Panc1 (cell line): ENCODE results near the gene DAZAP2. TPM values are rescaled to one million over a fixed set of nuclear protein-coding genes. Genes with fewer than 3 reads are reported as not detected.

Experiments
- ATAC-seq: fragments of 200-7000 bp; cut with Tn5 transposase; 2 replicates; pipeline ENCODE4 v1.9.1; 2020; ENCODE audit warnings: mild to moderate bottlenecking, moderate library complexity
- BruUV-seq: library from RNA; stranded (reverse); fragments of 400-500 nt; replicated peaks from 2 replicates; lab custom pipeline; 2021; lab: Mats Ljungman, UMichigan
- CTCF ChIA-PET: fragments of 300-600 bp; sonication (Branson Sonifier 250); formaldehyde crosslinking; loops from one replicate; lab custom pipeline; 2022; ENCODE audit warnings: antibody characterized with exemption; lab: Charles Lee
- POLR2A ChIA-PET: fragments of 300-600 bp; sonication (Branson Sonifier 250); formaldehyde crosslinking; loops from one replicate; lab custom pipeline; 2022; ENCODE audit warnings: antibody characterized with exemption; lab: Charles Lee
- DNase-seq: peaks from one replicate; pipeline ENCODE4 v3.0.0-alpha.2; 2010; ENCODE audit warnings: low read depth, low spot score
- H3K27ac ChIP-seq: 2 replicates; pipeline ENCODE4 v1.5.1; 2011; ENCODE audit warnings: mild to moderate bottlenecking, low read length, inconsistent platforms
- H3K27me3 ChIP-seq: fragments of 200-500 bp; sonication (Bioruptor generic); 2 replicates; pipeline ENCODE4 v1.6.0; 2014; ENCODE audit warnings: low read length, inconsistent platforms; ENCODE audit not compliant: control insufficient read depth, insufficient read depth
- H3K36me3 ChIP-seq: fragments of 200-500 bp; sonication (Bioruptor generic); 2 replicates; pipeline ENCODE4 v1.5.1; 2014; ENCODE audit warnings: inconsistent platforms, mild to moderate bottlenecking, low read length, moderate library complexity; ENCODE audit not compliant: control insufficient read depth, insufficient read depth
- H3K4me1 ChIP-seq: 2 replicates; pipeline ENCODE4 v1.5.1; 2011; ENCODE audit warnings: inconsistent platforms, mild to moderate bottlenecking, low read length, moderate library complexity; ENCODE audit not compliant: control insufficient read depth, insufficient read depth
- H3K4me3 ChIP-seq, 2 experiments: 2 replicates each; pipeline ENCODE4 v1.5.1; 2011 to 2012; ENCODE audit warnings: low read depth in 2 of 2, low read length in 2 of 2, mild to moderate bottlenecking in 2 of 2, inconsistent platforms in 1 of 2, moderate library complexity in 1 of 2
- H3K9me3 ChIP-seq: fragments of 200-500 bp; sonication (Bioruptor generic); 2 replicates; pipeline ENCODE4 v1.5.1; 2014; ENCODE audit warnings: low read depth, mild to moderate bottlenecking, inconsistent platforms, low read length, moderate library complexity; ENCODE audit not compliant: control insufficient read depth, insufficient read depth
- CTCF ChIP-seq: fragments of 450-650 bp; IDR thresholded peaks from 2 replicates; pipeline ENCODE4 v1.5.1; 2017; ENCODE audit warnings: mild to moderate bottlenecking
- POLR2AphosphoS5 ChIP-seq: IDR thresholded peaks from 2 replicates; pipeline ENCODE4 v1.6.1; 2012; ENCODE audit warnings: mild to moderate bottlenecking, low read depth, low read length, moderate library complexity
- REST ChIP-seq, 2 experiments: IDR thresholded peaks; 2 replicates each; pipeline ENCODE4 v1.6.1; 2011 to 2012; ENCODE audit warnings: low read depth in 2 of 2, control low read depth in 1 of 2, low read length in 1 of 2, mild to moderate bottlenecking in 1 of 2, moderate library complexity in 1 of 2; ENCODE audit not compliant: insufficient read depth in 1 of 2
- SIN3A ChIP-seq: IDR thresholded peaks from 2 replicates; pipeline ENCODE4 v1.6.1; 2012; ENCODE audit warnings: low read depth, mild to moderate bottlenecking, low read length, moderate library complexity, borderline replicate concordance; ENCODE audit not compliant: insufficient read depth
- TCF7L2 ChIP-seq: IDR thresholded peaks from 2 replicates; pipeline ENCODE4 v1.6.1; 2011; ENCODE audit warnings: mild to moderate bottlenecking, low read depth, low read length, inconsistent platforms
- in situ Hi-C: cut with HindIII; loops from 2 replicates; pipeline ENCODE4 v1.10.0; 2016; ENCODE audit warnings: low sequenced_read_pairs, low pct_unique_long_range_greater_than_20kb
- intact Hi-C: fragments of 100-400 bp; cut with micrococcal nuclease; formaldehyde crosslinking; loops from one replicate; pipeline ENCODE4 v1.10.0; 2022; ENCODE audit not compliant: unreplicated experiment
- total RNA-seq: library from RNA; stranded (reverse); gene quantifications from one replicate; pipeline ENCODE4 v1.2.1, GENCODE V29; 2021; ENCODE audit not compliant: unreplicated experiment

DAZAP2 gene
- total RNA-seq, 1 experiment from 2014 or later: 197 TPM

- TF ChIP-seq SIN3A (no peak), CTCF (no peak), REST (IDR thresholded peaks at IDR 0.05; ENCODE audit: insufficient read depth in 1 of 2, low read depth in 2 of 2, low read length in 1 of 2) (no peak)
- CTCF ChIA-PET: no interaction called here
- no peaks in the 10 kb centered on the region for H3K27me3 ChIP-seq
- H3K4me1 ChIP-seq: peaks cover 14% of the 10 kb centered on the region
- no TSS peak for BruUV-seq
- POLR2A ChIA-PET: no interaction called here
- no peak overlapping the region for H3K4me3 ChIP-seq
- in situ Hi-C loops: no loop called here
- no peak for ATAC-seq
- peaks cover 30% of the 10 kb centered on the region for H3K36me3 ChIP-seq
- H3K9me3 ChIP-seq: no peaks in the 10 kb centered on the region
- no peak overlapping the region for H3K27ac ChIP-seq
- no peak for DNase-seq
- intact Hi-C loops: no loop called here
Observed at GRCh38 chr12:51240971-51241370, 2.3 kb downstream of the DAZAP2 start.

GRCh38 chr12:51242120-51242519, 3.5 kb downstream of the DAZAP2 start:
- DNase-seq (no peak), ATAC-seq (no peak)
- ChIA-PET CTCF (no interaction called here), POLR2A (no interaction called here)
- intact Hi-C loops (no loop called here), in situ Hi-C loops (no loop called here)
- no TSS peak for BruUV-seq
- Histone ChIP-seq H3K9me3 (no peaks in the 10 kb centered on the region), H3K27me3 (no peaks in the 10 kb centered on the region), H3K27ac (no peak overlapping the region), H3K4me3 (no peak overlapping the region), H3K36me3 (peaks cover 30% of the 10 kb centered on the region), H3K4me1 (peaks cover 14% of the 10 kb centered on the region)
- TF ChIP-seq CTCF (no peak), TCF7L2 (no peak), POLR2AphosphoS5 (no peak), REST (IDR thresholded peaks at IDR 0.05; ENCODE audit: insufficient read depth in 1 of 2, low read depth in 2 of 2, low read length in 1 of 2) (no peak), SIN3A (no peak)
